NCI-H1048 (cell line): ENCODE data around the gene IRS2.
A peak's percentile ranks its signal among the peaks of the same experiment; 100 is the strongest.
"Not testable (repeated sequence)": the region's sequence is repeated elsewhere in the genome, so short reads cannot be mapped to it uniquely, and the experiment has no call there.

Experiments
- DNase-seq: peaks from one replicate; lab custom pipeline; 2025; lab: John Stamatoyannopoulos, UW

Gene IRS2, protein sequence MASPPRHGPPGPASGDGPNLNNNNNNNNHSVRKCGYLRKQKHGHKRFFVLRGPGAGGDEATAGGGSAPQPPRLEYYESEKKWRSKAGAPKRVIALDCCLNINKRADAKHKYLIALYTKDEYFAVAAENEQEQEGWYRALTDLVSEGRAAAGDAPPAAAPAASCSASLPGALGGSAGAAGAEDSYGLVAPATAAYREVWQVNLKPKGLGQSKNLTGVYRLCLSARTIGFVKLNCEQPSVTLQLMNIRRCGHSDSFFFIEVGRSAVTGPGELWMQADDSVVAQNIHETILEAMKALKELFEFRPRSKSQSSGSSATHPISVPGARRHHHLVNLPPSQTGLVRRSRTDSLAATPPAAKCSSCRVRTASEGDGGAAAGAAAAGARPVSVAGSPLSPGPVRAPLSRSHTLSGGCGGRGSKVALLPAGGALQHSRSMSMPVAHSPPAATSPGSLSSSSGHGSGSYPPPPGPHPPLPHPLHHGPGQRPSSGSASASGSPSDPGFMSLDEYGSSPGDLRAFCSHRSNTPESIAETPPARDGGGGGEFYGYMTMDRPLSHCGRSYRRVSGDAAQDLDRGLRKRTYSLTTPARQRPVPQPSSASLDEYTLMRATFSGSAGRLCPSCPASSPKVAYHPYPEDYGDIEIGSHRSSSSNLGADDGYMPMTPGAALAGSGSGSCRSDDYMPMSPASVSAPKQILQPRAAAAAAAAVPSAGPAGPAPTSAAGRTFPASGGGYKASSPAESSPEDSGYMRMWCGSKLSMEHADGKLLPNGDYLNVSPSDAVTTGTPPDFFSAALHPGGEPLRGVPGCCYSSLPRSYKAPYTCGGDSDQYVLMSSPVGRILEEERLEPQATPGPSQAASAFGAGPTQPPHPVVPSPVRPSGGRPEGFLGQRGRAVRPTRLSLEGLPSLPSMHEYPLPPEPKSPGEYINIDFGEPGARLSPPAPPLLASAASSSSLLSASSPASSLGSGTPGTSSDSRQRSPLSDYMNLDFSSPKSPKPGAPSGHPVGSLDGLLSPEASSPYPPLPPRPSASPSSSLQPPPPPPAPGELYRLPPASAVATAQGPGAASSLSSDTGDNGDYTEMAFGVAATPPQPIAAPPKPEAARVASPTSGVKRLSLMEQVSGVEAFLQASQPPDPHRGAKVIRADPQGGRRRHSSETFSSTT (N-terminal part only)

DNA sequence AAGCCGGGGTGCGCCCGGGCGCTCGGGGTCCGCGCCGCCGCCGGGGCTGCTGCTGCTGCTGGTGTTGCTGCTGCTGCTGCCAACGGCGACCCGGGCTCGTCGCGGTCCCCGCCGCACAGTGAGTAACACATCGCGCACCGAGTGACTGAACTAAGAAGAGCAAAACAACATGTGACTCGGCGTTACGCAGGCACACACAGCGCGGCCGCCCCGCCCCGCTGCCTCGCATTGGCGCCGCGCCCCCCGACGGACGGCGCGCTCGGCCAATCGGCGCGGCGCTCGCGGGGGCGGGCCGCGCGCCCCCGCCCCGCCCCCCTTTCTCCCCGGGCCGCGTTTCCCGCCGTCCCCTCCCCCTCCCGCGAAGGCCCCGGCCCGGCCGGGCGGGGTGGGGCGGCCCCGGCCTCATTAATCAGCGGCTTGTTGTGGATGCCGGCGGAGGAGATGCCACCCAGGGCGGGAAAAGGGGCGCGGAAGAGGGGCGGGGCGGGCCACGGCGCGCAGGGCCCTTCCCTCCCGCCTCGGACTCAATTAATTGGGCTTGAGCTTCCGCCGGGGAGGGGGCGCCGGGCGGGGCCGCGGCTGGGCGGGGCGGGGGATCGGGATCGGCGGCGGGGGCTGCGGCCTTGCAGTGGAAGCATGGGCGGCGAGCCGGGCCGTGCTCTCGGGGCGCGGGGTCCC, at the start of gene IRS2:
Gene IRS2, minus strand, starts transcription at position 127 of the 678 bp plus-strand sequence. CDS start 530 bp downstream, outside the sequence.
- DNase-seq, result peak; percentile 85

GRCh38 chr13:109834973-109835720, 48.8 kb upstream of the IRS2 start:
- no peak for DNase-seq

- no peak for DNase-seq
Observed at GRCh38 chr13:109833940-109834339, 47.6 kb upstream of the IRS2 start.

DNA sequence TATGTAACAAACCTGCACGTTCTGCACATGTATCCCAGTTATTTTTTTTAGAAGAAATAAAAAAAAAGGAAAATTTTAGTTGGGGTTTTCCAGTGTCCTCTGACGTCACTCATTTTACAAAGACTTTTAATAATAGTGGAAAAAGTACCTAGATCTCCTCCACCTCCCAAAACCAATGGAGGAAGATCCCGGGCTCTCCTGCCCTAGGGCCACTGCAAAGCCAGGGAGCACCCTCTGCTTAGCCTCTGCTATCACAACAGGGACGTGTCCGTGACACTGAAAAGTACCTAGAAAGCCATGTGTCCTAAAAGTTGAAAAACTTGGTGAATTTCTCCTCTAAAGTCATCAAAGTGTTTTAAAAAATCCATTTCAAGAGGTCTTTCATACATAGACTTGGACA, 46.7 kb upstream of the IRS2 start:
- no peak for DNase-seq

GRCh38 chr13:109828591-109829316, 42.4 kb upstream of the IRS2 start:
- not testable (repeated sequence) for DNase-seq

- DNase-seq, result not testable (repeated sequence)
Observed at GRCh38 chr13:109823201-109823600, 36.8 kb upstream of the IRS2 start.

DNA sequence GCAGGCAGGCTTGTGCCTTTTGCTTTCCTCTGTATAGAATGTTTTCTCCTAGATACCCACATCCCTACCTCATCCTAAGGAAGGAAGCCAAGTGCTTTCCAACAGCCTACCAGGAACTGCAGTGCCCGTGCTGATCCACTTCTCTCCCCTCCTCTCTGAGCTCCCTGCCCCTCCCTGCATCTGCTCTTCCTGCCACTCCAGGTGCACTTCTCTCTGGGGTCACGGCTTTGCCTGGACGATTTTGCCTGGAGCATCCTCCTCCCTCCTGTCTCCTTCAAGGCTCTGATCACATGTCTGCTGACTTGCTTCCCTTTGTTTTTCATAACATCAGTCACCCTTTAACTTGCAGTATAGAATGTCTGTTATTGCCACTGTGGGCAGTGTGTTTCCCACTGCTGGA, 34.7 kb upstream of the IRS2 start:
- no peak for DNase-seq

DNA sequence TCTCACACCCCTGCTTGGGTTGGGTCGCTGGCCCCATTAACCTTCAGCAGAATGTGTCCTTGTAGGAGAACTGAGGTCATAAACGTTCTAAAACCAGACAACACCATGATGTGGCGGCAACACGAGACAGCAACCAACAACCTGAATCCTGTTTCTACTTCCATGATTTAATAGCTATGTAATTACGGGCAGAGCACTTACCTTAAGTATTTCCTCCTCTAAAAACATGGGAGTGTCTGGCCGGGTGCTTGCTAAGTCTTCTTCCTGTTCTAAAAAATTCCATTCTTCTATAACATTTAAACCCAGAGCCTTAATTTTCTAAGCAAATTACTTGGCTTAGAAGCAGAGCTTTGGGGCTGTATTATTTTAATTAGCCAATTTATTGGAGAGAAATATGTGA, 33.5 kb upstream of the IRS2 start:
- peak; percentile 55 for DNase-seq

- no peak for DNase-seq
Observed at GRCh38 chr13:109818886-109819285, 32.5 kb upstream of the IRS2 start.

GRCh38 chr13:109817591-109818535, 31.5 kb upstream of the IRS2 start:
- DNase-seq, result no peak

GRCh38 chr13:109816808-109817203, 30.4 kb upstream of the IRS2 start:
- no peak for DNase-seq

GRCh38 chr13:109816112-109816807, 29.9 kb upstream of the IRS2 start:
- no peak for DNase-seq

- DNase-seq, result no peak
Observed at GRCh38 chr13:109815651-109816050, 29.3 kb upstream of the IRS2 start.

DNA sequence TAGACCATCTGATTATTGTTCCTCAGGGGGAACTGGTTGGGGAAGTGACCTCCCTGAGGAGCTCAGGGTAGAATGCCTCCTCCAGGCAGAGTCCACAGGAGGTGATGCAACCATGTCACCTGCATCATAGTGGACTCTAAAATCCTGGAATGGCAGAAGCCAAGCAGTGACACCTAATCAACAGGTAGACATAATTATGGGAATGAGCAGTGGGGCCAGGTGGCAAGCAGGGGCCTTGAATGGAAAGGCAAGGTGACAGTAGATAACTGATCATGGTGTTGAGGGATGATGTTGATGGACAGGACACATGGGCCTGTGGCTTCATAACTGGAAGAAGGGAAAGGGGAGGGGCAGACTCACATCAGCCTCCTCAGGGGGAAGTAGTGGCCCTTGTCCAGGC, 27.3 kb upstream of the IRS2 start:
- DNase-seq, result no peak

DNA sequence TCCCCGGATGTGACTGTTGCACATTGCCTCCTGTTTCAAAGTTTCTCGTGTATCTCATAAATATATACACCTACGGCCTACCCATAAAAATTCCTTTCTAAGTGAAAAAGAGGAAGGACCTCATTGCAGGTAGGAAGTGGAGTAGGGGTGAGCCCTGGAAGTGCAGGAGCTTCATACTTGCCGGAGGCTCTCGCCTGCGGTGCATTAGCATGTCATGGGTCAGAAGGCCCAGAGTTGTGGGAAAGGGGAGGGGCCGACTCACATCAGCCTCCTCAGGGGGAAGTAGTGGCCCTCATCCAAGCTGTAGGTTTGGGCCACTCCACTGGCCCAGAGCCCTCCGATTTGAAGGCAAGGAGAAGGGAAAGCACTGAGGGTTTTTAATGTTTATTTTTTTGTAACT, 26.0 kb upstream of the IRS2 start:
- DNase-seq, result no peak

DNA sequence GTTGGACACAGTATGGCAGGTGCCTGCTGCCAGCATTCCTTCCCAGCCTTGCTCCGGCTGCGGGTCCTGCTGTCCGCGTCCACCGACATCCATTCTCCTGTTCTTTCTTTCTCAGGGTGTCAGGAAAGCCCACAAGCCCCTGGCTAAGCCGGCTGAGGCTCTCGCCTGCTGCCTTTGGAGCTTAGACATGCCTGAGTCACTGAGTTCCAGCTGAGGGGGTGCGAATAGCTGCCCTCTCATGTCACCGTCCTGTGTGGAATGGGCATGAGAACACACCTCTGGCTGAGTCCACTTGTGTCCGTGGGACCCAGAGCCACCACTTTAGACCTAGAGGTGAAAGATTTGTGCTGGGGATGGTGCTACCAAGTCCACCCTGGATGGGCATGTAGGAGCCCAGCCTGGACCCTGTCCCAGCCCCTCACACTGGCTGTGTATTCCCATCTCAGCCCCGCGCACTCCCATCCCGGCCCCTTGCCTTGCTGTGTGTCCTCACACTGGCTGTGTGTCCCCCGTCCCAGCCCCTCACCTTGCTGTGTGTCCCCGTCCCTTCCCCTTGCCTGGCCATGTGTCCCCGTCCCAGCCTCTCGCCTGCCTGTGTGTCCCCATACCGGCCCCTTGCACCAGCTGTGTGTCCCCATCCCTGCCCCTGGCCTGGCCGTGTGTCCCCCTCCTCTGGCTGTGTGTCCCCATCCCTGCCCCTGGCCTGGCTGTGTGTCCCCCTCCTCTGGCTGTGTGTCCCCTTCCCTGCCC, 24.6 kb upstream of the IRS2 start:
- no peak for DNase-seq

DNA sequence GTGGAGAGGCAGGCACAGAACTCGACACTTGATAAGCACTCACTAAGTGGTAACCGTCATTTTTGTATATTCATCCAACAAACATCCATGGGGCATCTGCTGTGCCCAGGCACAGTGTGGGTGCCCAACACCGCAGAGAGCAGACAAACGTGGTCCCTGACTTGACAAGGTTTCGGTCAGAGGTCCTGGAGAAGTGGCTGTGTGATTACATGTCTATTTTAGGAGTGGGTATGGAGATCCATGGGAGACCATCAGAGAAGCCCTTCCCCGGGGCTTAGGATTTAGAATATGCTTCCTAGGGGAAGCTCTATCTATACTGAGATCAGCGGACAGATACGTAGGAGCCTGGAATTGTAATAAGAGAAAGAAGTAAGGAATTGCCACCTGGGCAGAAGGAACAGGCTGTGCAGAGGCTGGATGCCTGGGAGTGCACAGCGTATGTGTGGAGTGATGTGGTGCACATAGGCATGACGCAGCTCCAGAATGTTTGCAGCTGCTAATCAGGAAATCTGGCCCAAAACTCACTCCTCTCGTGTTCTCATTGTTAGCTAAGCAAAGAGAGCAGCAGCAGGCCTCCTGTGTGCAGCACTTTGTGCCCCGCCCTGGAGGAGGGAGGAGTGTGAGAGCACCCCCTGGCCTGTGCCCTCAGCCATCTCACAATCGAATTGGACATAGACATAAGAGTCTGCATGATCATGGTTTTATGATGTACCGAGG, 23.0 kb upstream of the IRS2 start:
- no peak for DNase-seq
